Tibial nerve (tissue), 4 donors: ENCODE results near the gene GPALPP1. TPM values are rescaled to one million over a fixed set of nuclear protein-coding genes. Genes with fewer than 3 reads are reported as not detected.

Experiments
- DNase-seq, 2 donors: peaks; one replicate each; pipeline ENCODE4 v3.0.0-alpha.2; 2019; ENCODE audit warnings: low spot score in 2 of 2
- H3K27ac ChIP-seq, 4 donors: fragments of 200-600 bp; sonication (generic) in 3 of 4; one replicate each; pipeline ENCODE4 v1.5.1; 2017 to 2019; ENCODE audit warnings: mild to moderate bottlenecking in 1 of 4
- H3K27me3 ChIP-seq, 2 donors: fragments of 200-600 bp; sonication (generic) in 1 of 2; one replicate each; pipeline versions ENCODE4 v1.5.1 to v1.6.0; 2017 to 2019
- H3K36me3 ChIP-seq, 3 donors: fragments of 200-600 bp; sonication (generic); one replicate each; pipeline ENCODE4 v1.5.1; 2018 to 2019
- H3K4me1 ChIP-seq, 4 donors: fragments of 200-600 bp; sonication (generic) in 3 of 4; one replicate each; pipeline ENCODE4 v1.5.1; 2017 to 2019
- H3K4me3 ChIP-seq, 4 donors: fragments of 200-600 bp; sonication (generic) in 3 of 4; one replicate each; pipeline ENCODE4 v1.5.1; 2017 to 2019; ENCODE audit warnings: mild to moderate bottlenecking in 1 of 4, moderate library complexity in 1 of 4
- H3K9me3 ChIP-seq, 4 donors: fragments of 200-600 bp; sonication (generic) in 3 of 4; one replicate each; pipeline ENCODE4 v1.5.1; 2017 to 2019
- EP300 ChIP-seq, 2 donors: sonication (generic); formaldehyde crosslinking; IDR thresholded peaks; one replicate each; pipeline ENCODE4 v1.6.1; 2017; ENCODE audit warnings: antibody characterized with exemption in 2 of 2, mild to moderate bottlenecking in 1 of 2
- POLR2A ChIP-seq, 2 donors: fragments of 450-650 bp; IDR thresholded peaks; one replicate each; pipeline ENCODE4 v1.6.1; 2017; ENCODE audit warnings: antibody characterized with exemption in 2 of 2, mild to moderate bottlenecking in 2 of 2, moderate library complexity in 2 of 2
- WGBS, 2 donors: methylation state at CpG; one replicate each; pipeline ENCODE4 v1.1.5; 2018; 5-methylcytosine and 5-hydroxymethylcytosine counted together
- total RNA-seq, 4 donors: library from RNA; depleted of rRNA; stranded (reverse); fragments of >200 nt; gene quantifications; one replicate each; pipeline ENCODE4 v1.1.0, GENCODE V29; 2016
- TF ChIP-seq, protein P1 (sequence below), 5 experiments: fragments of 200-600 bp in 3 of 5; fragments of 450-650 bp in 2 of 5; sonication (generic) in 3 of 5; IDR thresholded peaks; one replicate each; pipeline ENCODE4 v1.5.1; 2016 to 2019; ENCODE audit warnings: antibody characterized with exemption in 5 of 5, mild to moderate bottlenecking in 3 of 5, moderate library complexity in 2 of 5

Gene GPALPP1
- total RNA-seq, 4 donors from 2014 or later: 22.7 to 50.1 (median 30.4) TPM

DNA sequence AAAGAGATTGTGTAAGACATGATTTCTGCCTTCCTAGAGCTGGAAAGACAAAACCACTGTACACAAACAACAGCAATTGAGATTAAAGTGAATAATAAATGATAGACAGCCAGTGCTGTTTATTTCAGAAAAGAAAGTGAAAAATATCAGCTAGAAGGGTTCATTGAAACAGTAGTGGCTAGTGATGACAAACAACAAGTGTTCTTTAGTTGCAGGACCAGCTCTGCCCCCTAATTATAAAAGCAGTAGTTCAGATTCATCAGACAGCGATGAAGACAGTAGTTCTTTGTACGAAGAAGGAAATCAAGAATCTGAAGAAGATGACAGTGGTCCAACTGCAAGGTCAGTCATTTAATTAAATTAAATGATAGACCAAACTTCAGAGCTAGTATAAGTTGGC lies 14.8 kb downstream of the GPALPP1 start:
- peak overlapping the region in 1 of 4 donors; percentile 12 for H3K27ac ChIP-seq
- H3K4me3 ChIP-seq: no peak overlapping the region
- peaks cover 0 to 4% (median 0%) of the 10 kb centered on the region in 4 donors for H3K4me1 ChIP-seq
- H3K36me3 ChIP-seq: peaks cover 0 to 76% (median 5%) of the 10 kb centered on the region in 3 donors
- TF ChIP-seq, protein P1, sequence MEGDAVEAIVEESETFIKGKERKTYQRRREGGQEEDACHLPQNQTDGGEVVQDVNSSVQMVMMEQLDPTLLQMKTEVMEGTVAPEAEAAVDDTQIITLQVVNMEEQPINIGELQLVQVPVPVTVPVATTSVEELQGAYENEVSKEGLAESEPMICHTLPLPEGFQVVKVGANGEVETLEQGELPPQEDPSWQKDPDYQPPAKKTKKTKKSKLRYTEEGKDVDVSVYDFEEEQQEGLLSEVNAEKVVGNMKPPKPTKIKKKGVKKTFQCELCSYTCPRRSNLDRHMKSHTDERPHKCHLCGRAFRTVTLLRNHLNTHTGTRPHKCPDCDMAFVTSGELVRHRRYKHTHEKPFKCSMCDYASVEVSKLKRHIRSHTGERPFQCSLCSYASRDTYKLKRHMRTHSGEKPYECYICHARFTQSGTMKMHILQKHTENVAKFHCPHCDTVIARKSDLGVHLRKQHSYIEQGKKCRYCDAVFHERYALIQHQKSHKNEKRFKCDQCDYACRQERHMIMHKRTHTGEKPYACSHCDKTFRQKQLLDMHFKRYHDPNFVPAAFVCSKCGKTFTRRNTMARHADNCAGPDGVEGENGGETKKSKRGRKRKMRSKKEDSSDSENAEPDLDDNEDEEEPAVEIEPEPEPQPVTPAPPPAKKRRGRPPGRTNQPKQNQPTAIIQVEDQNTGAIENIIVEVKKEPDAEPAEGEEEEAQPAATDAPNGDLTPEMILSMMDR (IDR thresholded peaks at IDR 0.05): no peak
- TF ChIP-seq EP300 (IDR thresholded peaks at IDR 0.05) (no peak), POLR2A (IDR thresholded peaks at IDR 0.05) (no peak)
- H3K27me3 ChIP-seq: no peaks in the 10 kb centered on the region
- WGBS, 2 donors: 50 to 51% methylated on average over 2 of the region's 2 CpGs
- H3K9me3 ChIP-seq: no peaks in the 10 kb centered on the region
- no peak for DNase-seq

DNA sequence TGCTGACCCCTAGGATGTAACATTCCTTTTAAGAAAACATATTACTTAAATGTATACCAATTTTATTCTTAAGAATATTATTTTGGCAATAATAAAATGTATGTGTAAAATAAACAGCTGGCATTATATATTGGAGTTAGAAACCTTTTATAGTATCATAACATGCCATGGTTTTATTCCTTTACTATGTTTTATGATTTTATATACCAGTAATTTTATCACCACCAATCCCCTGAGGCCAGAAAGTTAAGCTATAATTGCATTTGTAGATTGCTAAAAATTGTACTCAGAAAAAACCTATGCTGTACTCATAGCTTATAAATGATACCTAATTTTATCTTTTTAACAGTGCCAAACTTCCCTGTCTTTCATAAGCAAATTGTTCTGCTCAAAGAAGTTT lies 17.9 kb downstream of the GPALPP1 start:
- DNase-seq: no peak
- Histone ChIP-seq H3K27me3 (no peaks in the 10 kb centered on the region), H3K4me1 (peaks cover 0 to 4% (median 0%) of the 10 kb centered on the region in 4 donors), H3K36me3 (peaks cover 0 to 76% (median 7%) of the 10 kb centered on the region in 3 donors), H3K9me3 (no peaks in the 10 kb centered on the region), H3K27ac (no peak overlapping the region), H3K4me3 (no peak overlapping the region)
- TF ChIP-seq EP300 (IDR thresholded peaks at IDR 0.05) (no peak), POLR2A (IDR thresholded peaks at IDR 0.05) (no peak)
- TF ChIP-seq, protein P1 (IDR thresholded peaks at IDR 0.05): no peak

DNA sequence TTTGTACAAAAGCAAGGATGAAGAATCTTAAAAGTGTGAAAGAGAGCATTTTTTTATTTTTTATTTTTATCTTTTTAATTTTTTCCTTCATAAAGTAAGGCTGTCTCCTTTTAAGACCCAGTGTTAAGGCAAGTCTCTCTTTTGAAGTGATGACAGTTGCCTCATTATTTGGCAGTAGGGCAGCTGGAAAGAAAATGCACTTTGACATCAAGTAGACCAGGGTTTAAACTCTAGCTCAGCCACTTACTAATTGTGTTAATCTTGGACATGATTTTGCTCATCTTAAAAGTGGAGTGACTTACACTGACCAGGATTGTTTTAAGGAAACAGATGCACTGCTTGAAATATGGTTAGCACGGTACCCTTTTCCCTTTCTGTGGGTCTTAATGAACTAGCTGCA lies 18.5 kb downstream of the GPALPP1 start:
- Histone ChIP-seq H3K27me3 (no peaks in the 10 kb centered on the region), H3K27ac (no peak overlapping the region), H3K4me3 (no peak overlapping the region), H3K36me3 (peaks cover 0 to 76% (median 6%) of the 10 kb centered on the region in 3 donors), H3K9me3 (no peaks in the 10 kb centered on the region), H3K4me1 (peaks cover 0 to 4% (median 0%) of the 10 kb centered on the region in 4 donors)
- WGBS, 2 donors: 64 to 70% methylated on average over 1 of the region's 1 CpG
- TF ChIP-seq EP300 (IDR thresholded peaks at IDR 0.05): no peak
- TF ChIP-seq, protein P1 (IDR thresholded peaks at IDR 0.05): no peak
- no peak for TF ChIP-seq POLR2A (IDR thresholded peaks at IDR 0.05)
- DNase-seq: no peak

DNA sequence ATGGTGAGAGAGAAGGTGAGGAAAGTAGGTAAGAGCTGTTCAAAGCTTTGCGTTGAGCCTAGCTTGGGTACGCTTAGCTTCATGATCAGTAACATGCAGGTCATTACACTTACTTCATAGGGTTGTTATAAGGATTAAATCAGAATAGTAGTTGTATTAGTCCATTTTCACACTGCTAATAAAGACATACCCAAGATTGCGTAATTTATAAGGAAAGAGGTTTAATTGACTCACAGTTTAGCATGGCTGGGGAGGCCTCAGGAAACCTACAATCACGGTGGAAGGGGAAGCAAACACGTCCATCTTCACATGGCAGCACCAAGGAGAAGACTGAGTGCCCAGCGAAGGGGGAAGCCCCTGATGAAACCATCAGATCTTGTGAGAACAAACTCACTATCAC lies 21.9 kb downstream of the GPALPP1 start:
- Histone ChIP-seq H3K27me3 (no peaks in the 10 kb centered on the region), H3K27ac (no peak overlapping the region), H3K4me3 (no peak overlapping the region), H3K4me1 (no peaks in the 10 kb centered on the region), H3K9me3 (no peaks in the 10 kb centered on the region), H3K36me3 (peaks cover 0 to 78% (median 14%) of the 10 kb centered on the region in 3 donors)
- WGBS, 2 donors: 91 to 95% methylated on average over 6 of the region's 6 CpGs
- TF ChIP-seq EP300 (IDR thresholded peaks at IDR 0.05) (no peak), POLR2A (IDR thresholded peaks at IDR 0.05) (no peak)
- TF ChIP-seq, protein P1 (IDR thresholded peaks at IDR 0.05): no peak
- no peak for DNase-seq

DNA sequence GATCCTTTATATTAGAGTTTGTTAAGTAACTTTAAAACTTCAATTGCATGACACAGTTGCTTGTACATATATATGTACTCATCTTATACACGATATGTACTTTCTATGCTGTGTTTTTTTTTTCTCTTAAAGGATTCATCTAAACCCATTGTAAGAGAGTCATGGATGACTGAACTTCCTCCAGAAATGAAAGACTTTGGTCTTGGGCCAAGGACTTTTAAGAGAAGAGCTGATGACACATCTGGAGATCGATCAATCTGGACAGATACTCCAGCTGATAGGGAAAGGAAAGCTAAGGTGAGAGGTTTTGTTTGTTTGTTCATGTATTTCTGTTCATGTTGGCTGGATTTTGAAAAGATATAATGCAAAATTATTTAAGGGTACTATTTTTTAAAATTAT lies 26.0 kb downstream of the GPALPP1 start:
- H3K4me3 ChIP-seq: no peak overlapping the region

More for the DNA sequence above, 26.0 kb downstream of the GPALPP1 start:
- H3K9me3 ChIP-seq: no peaks in the 10 kb centered on the region
- no peak for DNase-seq
- H3K27ac ChIP-seq: no peak overlapping the region
- no peaks in the 10 kb centered on the region for H3K27me3 ChIP-seq
- no peaks in the 10 kb centered on the region for H3K4me1 ChIP-seq
- H3K36me3 ChIP-seq: peaks cover 0 to 70% (median 9%) of the 10 kb centered on the region in 3 donors
- WGBS, 2 donors: 89 to 92% methylated on average over 2 of the region's 2 CpGs
- TF ChIP-seq, protein P1 (IDR thresholded peaks at IDR 0.05): no peak
- no peak for TF ChIP-seq EP300 (IDR thresholded peaks at IDR 0.05)
- no peak for TF ChIP-seq POLR2A (IDR thresholded peaks at IDR 0.05)
